OCI-LY7 (cell line): ENCODE measurements around the gene FCHSD2. TPM values are rescaled to one million over a fixed set of nuclear protein-coding genes. Genes with fewer than 3 reads are reported as not detected.

Source experiments
- BruUV-seq: library from RNA; stranded (reverse); fragments of 400-500 nt; replicated peaks from 2 replicates; lab custom pipeline; 2021; lab: Mats Ljungman, UMichigan
- CTCF ChIA-PET: fragments of 300-600 bp; sonication (Branson Sonifier 250); formaldehyde crosslinking; loops from one replicate; lab custom pipeline; 2022; ENCODE audit warnings: antibody characterized with exemption; ENCODE audit not compliant: unreplicated experiment; lab: Charles Lee
- POLR2A ChIA-PET: fragments of 300-600 bp; sonication (Branson Sonifier 250); formaldehyde crosslinking; loops from one replicate; lab custom pipeline; 2022; ENCODE audit warnings: antibody characterized with exemption; lab: Charles Lee
- DNase-seq: peaks from one replicate; pipeline ENCODE4 v3.0.0-alpha.2; 2015; ENCODE audit warnings: low spot score
- H2AFZ ChIP-seq: fragments of 200-600 bp; sonication (generic), shearing (Covaris generic); 2 replicates; pipeline ENCODE4 v1.6.1; 2014; ENCODE audit warnings: mild to moderate bottlenecking, antibody characterized with exemption, low read length, moderate library complexity
- H3K27ac ChIP-seq: fragments of 200-600 bp; sonication (generic); 2 replicates; pipeline ENCODE4 v1.5.1; 2014; ENCODE audit warnings: mixed run types, low read depth, mild to moderate bottlenecking, moderate library complexity, low read length, inconsistent platforms; ENCODE audit not compliant: poor library complexity, severe bottlenecking
- H3K36me3 ChIP-seq: fragments of 200-600 bp; sonication (generic); 2 replicates; pipeline ENCODE4 v1.6.1; 2014; ENCODE audit warnings: mild to moderate bottlenecking, antibody characterized with exemption, low read length, moderate library complexity, mixed read lengths; ENCODE audit not compliant: insufficient read depth
- H3K4me1 ChIP-seq: fragments of 200-600 bp; sonication (generic); 2 replicates; pipeline ENCODE4 v1.5.1; 2014; ENCODE audit warnings: mild to moderate bottlenecking, low read length; ENCODE audit not compliant: insufficient read depth, poor library complexity, severe bottlenecking
- H3K4me2 ChIP-seq: fragments of 200-600 bp; sonication (generic); 2 replicates; pipeline ENCODE4 v1.6.1; 2014; ENCODE audit warnings: mild to moderate bottlenecking, low read length
- H3K4me3 ChIP-seq: fragments of 200-600 bp; sonication (generic); 2 replicates; pipeline ENCODE4 v1.5.1; 2014; ENCODE audit warnings: mild to moderate bottlenecking, low read depth, low read length; ENCODE audit not compliant: poor library complexity, severe bottlenecking
- H3K79me2 ChIP-seq: fragments of 200-600 bp; sonication (generic); 2 replicates; pipeline ENCODE4 v1.6.1; 2016; ENCODE audit warnings: low read depth, mild to moderate bottlenecking, low read length, moderate library complexity, mixed read lengths; ENCODE audit not compliant: insufficient read depth
- H3K9me2 ChIP-seq: fragments of 200-600 bp; sonication (generic); 2 replicates; pipeline ENCODE4 v1.6.1; 2016; ENCODE audit warnings: mild to moderate bottlenecking, low read length, mixed read lengths; ENCODE audit not compliant: insufficient read depth
- H3K9me3 ChIP-seq: fragments of 200-600 bp; sonication (generic); 2 replicates; pipeline ENCODE4 v1.6.1; 2014; ENCODE audit warnings: mild to moderate bottlenecking, mixed run types, low read length, mixed read lengths
- H4K20me1 ChIP-seq: fragments of 200-600 bp; sonication (generic); 2 replicates; pipeline ENCODE4 v1.6.1; 2014; ENCODE audit warnings: mild to moderate bottlenecking, antibody characterized with exemption, low read length, moderate library complexity, mixed read lengths; ENCODE audit not compliant: insufficient read depth
- EZH2phosphoT487 ChIP-seq: fragments of 200-600 bp; sonication (generic); IDR thresholded peaks from 2 replicates; pipeline ENCODE4 v1.6.1; 2018; ENCODE audit warnings: low read depth, borderline replicate concordance, mild to moderate bottlenecking, mixed run types, antibody characterized with exemption, low read length, moderate library complexity, mixed read lengths
- intact Hi-C: fragments of 100-400 bp; cut with micrococcal nuclease; formaldehyde crosslinking; loops from one replicate; pipeline ENCODE4 v1.10.0; 2022; ENCODE audit not compliant: unreplicated experiment
- total RNA-seq, 2 experiments: library from RNA; depleted of rRNA in 1 of 2; stranded (reverse); fragments of >200 nt in 1 of 2; shearing (Covaris generic) in 1 of 2; gene quantifications; 2 replicates each; pipeline ENCODE4 v1.2.3, GENCODE V29; 2014 to 2022
- TF ChIP-seq, protein P1 (sequence below): fragments of 200-600 bp; sonication (generic); conservative IDR thresholded peaks from 2 replicates; pipeline ENCODE4 v1.5.1; 2014; ENCODE audit warnings: mild to moderate bottlenecking, antibody characterized with exemption, low read length, moderate library complexity, mixed read lengths

FCHSD2 gene
- total RNA-seq, 2 experiments from 2014 or later, result 39.0 to 147 TPM

DNA sequence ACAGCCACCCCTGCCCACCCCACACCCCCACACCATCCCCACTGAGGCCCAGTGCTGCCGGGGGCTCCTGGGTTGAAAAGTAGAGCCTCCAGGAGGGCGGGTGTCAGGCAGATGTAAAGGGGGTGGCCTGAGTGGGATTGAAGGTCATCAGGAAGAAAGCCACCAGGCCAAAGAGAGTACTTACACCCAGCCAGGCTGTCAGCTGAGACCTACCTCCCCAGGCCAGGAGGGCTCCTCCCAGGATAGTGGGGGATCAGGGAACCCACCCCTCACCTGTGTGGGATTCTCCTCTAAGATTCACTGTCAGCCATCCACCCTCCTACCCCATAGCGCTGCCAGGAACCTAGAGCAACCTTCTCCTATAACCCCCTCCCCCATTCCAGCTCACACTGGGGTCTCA is 17.2 kb upstream of the FCHSD2 start:
- intact Hi-C loops, result loop anchor here (10.0 kb wide), 1 partner anchor 826 kb away; the partner anchor contains the start of gene UCP2
- Histone ChIP-seq H2AFZ (no peak overlapping the region; the same call in 1 of the 2 replicates), H3K4me2 (peak overlapping the region; percentile 61), H3K9me2 (no peaks in the 10 kb centered on the region), H3K4me3 (no peak overlapping the region), H4K20me1 (no peaks in the 10 kb centered on the region), H3K79me2 (no peaks in the 10 kb centered on the region), H3K36me3 (no peaks in the 10 kb centered on the region; the same call in 1 of the 2 replicates), H3K9me3 (peaks cover 9% of the 10 kb centered on the region; the same call in 1 of the 2 replicates), H3K27ac (peak overlapping the region; percentile 98), H3K4me1 (peaks cover 87% of the 10 kb centered on the region)
- BruUV-seq, result no TSS peak
- POLR2A ChIA-PET, result interaction anchor here (1.1 to 9.3 kb wide), 4 partner anchors 8 to 346 kb away, joined by 3 to 122 read pairs (median 10); partner anchors contain the start of gene FCHSD2
- CTCF ChIA-PET, result interaction anchor here (0.6 to 2.9 kb wide), 3 partner anchors 8 to 111 kb away, joined by 3 to 18 read pairs (median 4); no protein-coding TSS in a partner anchor
- TF ChIP-seq, protein P1, sequence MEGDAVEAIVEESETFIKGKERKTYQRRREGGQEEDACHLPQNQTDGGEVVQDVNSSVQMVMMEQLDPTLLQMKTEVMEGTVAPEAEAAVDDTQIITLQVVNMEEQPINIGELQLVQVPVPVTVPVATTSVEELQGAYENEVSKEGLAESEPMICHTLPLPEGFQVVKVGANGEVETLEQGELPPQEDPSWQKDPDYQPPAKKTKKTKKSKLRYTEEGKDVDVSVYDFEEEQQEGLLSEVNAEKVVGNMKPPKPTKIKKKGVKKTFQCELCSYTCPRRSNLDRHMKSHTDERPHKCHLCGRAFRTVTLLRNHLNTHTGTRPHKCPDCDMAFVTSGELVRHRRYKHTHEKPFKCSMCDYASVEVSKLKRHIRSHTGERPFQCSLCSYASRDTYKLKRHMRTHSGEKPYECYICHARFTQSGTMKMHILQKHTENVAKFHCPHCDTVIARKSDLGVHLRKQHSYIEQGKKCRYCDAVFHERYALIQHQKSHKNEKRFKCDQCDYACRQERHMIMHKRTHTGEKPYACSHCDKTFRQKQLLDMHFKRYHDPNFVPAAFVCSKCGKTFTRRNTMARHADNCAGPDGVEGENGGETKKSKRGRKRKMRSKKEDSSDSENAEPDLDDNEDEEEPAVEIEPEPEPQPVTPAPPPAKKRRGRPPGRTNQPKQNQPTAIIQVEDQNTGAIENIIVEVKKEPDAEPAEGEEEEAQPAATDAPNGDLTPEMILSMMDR, result no peak
- no peak for TF ChIP-seq EZH2phosphoT487
- DNase-seq, result peak; percentile 6

DNA sequence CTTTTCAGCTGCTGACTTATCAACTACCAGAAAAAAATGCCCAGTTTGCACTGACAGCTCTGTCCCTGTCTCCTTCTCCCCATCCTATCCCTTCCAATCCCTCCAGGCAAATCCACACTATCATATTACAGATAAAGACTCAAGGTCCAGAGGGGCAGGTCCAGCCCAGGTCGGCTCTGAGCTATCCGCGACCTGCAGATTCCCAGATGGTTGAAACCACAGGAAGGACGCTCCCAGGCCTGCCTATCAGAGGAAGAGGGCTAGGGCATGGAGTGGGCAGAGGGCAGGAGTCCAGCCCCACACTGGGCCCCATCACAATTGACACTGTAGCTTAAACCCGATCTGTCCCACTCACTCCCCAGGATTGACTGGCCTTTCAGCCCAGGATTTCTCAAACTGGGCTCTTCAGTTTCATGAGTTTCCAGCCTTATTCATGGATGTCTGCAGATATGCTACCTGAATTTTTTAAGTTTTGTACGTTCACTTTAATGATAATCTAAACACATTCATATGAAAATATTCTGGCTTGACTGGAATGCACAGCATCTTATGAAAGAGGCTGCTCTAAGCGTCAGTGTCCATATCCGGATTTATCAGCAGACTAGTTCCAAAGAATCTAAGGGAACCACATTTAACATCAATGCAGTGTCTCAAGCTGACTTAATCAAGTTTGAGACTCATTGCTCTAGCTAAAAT is 16.4 kb upstream of the FCHSD2 start:
- DNase-seq, result peak; percentile 16
- Histone ChIP-seq H3K4me3 (peak overlapping the region; percentile 41), H3K36me3 (no peaks in the 10 kb centered on the region; the same call in 1 of the 2 replicates), H4K20me1 (no peaks in the 10 kb centered on the region), H3K4me1 (peaks cover 87% of the 10 kb centered on the region), H3K4me2 (peak overlapping the region; percentile 61), H3K9me2 (no peaks in the 10 kb centered on the region), H3K27ac (peak overlapping the region; percentile 98), H3K79me2 (no peaks in the 10 kb centered on the region), H3K9me3 (peaks cover 9% of the 10 kb centered on the region; the same call in 1 of the 2 replicates), H2AFZ (peak overlapping the region; percentile 2; the same call in 1 of the 2 replicates)
- ChIA-PET CTCF (interaction anchor here (1.5 to 2.9 kb wide), 3 partner anchors 8 to 19 kb away, joined by 4 to 19 read pairs (median 18); partner anchors contain the start of gene FCHSD2), POLR2A (interaction anchor here (1.9 to 15.8 kb wide), 5 partner anchors 9 to 20 kb away, joined by 7 to 136 read pairs (median 21); partner anchors contain the start of gene FCHSD2)
- intact Hi-C loops, result loop anchor here (10.0 kb wide), 1 partner anchor 826 kb away; the partner anchor contains the start of gene UCP2
- TF ChIP-seq, protein P1, result no peak
- no peak for TF ChIP-seq EZH2phosphoT487
- BruUV-seq, result no TSS peak
